Stomach (tissue), 9 donors: ENCODE data around the gene TSHZ1. TPM values are rescaled to one million over a fixed set of nuclear protein-coding genes. Genes with fewer than 3 reads are reported as not detected.

Source experiments
- DNase-seq, 2 donors: peaks; one replicate each; pipeline versions ENCODE4 v3.0.0 to v3.0.0-alpha.2; 2013 to 2019
- H3K27ac ChIP-seq, 5 donors: fragments of 200-600 bp in 4 of 5; sonication (generic) in 4 of 5; one replicate each; pipeline ENCODE4 v1.5.1; 2013 to 2019; ENCODE audit warnings: mild to moderate bottlenecking in 1 of 5, moderate library complexity in 1 of 5
- H3K27me3 ChIP-seq, 3 donors: fragments of 200-600 bp; sonication (generic); one replicate each; pipeline ENCODE4 v1.5.1; 2017 to 2019; ENCODE audit warnings: mixed run types in 1 of 3
- H3K36me3 ChIP-seq, 4 donors: fragments of 200-600 bp; sonication (generic); 1 replicate in 3 of 4; 2 replicates in 1 of 4; pipeline ENCODE4 v1.5.1; 2016 to 2019
- H3K4me1 ChIP-seq, 4 donors: fragments of 200-600 bp; sonication (generic); one replicate each; pipeline ENCODE4 v1.5.1; 2016 to 2019
- H3K4me3 ChIP-seq, 4 donors: fragments of 200-600 bp; sonication (generic) in 3 of 4; one replicate each; pipeline ENCODE4 v1.5.1; 2016 to 2019; ENCODE audit warnings: mild to moderate bottlenecking in 1 of 4
- H3K9me3 ChIP-seq, 4 donors: fragments of 200-600 bp; sonication (generic); one replicate each; pipeline ENCODE4 v1.5.1; 2016 to 2019
- EP300 ChIP-seq: sonication (generic); formaldehyde crosslinking; IDR thresholded peaks from one replicate; pipeline ENCODE4 v1.6.1; 2017; ENCODE audit warnings: antibody characterized with exemption
- POLR2A ChIP-seq, 4 donors: fragments of 450-650 bp; IDR thresholded peaks; one replicate each; pipeline ENCODE4 v1.6.1; 2016; ENCODE audit warnings: antibody characterized with exemption in 4 of 4, control low read depth in 2 of 4, mild to moderate bottlenecking in 1 of 4, moderate library complexity in 1 of 4
- POLR2AphosphoS5 ChIP-seq, 3 donors: sonication (generic); formaldehyde crosslinking; IDR thresholded peaks; one replicate each; pipeline ENCODE4 v1.6.1; 2016; ENCODE audit warnings: antibody characterized with exemption in 3 of 3
- WGBS, 5 donors: extraction: QIAGEN DNeasy Blood & Tissue Kit in 3 of 5; methylation state at CpG; one replicate each; pipeline versions ENCODE4 v1.1.5 to v1.1.7; 2013 to 2018; 5-methylcytosine and 5-hydroxymethylcytosine counted together
- intact Hi-C: fragments of 100-400 bp; cut with DNase I; formaldehyde crosslinking; loops from one replicate; pipeline ENCODE4 v1.15.1; 2023; ENCODE audit warnings: low total_unique reads
- polyA plus RNA-seq, 3 donors: library from polyadenylated mRNA; stranded (reverse); fragments of 200-250 nt; gene quantifications; one replicate each; pipeline ENCODE4 v1.2.3, GENCODE V29; 2013
- total RNA-seq, 5 donors: library from RNA; depleted of rRNA; stranded (reverse); fragments of >200 nt; gene quantifications; one replicate each; pipeline versions ENCODE4 v1.1.0 to v1.2.3, GENCODE V29; 2014 to 2016
- TF ChIP-seq, protein P1 (sequence below), 7 experiments: fragments of 450-650 bp in 4 of 7; fragments of 200-600 bp in 3 of 7; sonication (generic) in 3 of 7; IDR thresholded peaks; one replicate each; pipeline ENCODE4 v1.5.1; 2016 to 2019; ENCODE audit warnings: antibody characterized with exemption in 7 of 7, control low read depth in 2 of 7, mild to moderate bottlenecking in 1 of 7
- donor health status: healthy with polysubstance abuse.
- donor health status: Bipolar disorder and iron deficiency.
- donor health status: healthy.

Gene TSHZ1
- total and polyA plus RNA-seq, 8 donors: 4.2 to 21.0 (median 8.2) TPM

DNA sequence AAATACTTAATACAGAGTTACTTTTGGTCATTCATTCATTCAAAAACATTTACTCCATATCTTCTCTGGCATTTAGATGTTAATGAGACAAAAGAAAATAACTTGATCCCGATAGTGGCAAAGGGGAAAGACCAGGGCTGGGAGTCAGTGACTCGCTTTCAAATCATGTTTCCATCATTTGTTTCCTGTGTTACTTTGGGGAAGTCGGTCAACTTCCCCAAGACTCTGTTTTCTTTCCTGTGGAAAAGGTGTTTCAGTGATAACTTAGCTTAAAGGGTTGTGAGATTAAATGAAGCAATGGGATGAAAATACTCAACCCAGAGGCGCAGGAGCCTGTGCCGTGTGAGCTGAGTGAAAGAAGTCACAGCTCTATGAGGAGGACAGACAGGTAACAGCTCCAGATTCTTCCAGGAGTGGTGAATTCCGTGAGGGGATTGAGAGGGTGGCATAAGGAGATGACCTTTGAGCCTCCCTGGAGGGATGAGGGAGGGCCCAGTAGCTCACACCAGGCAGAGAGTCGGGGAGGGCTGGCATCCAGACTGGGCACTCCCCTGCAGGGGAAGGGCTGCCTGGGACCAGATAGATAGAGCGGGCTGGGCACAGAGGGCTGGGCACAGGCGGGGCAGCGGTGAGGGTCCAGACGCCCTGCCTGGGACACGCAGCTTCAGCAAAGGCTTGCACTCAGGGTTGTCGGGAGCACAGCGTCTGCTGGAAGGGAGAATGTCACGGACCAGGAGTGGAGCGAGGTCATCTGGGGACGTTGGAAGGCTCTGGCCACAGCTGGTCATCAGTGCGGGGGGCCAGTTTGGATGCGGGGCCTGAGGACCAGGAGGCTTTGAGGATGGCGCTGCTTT, 70.1 kb downstream of the TSHZ1 start:
- no peak for DNase-seq
- intact Hi-C loops: no loop called here
- H3K9me3 ChIP-seq: no peaks in the 10 kb centered on the region
- no peak for TF ChIP-seq EP300
- TF ChIP-seq POLR2A (IDR thresholded peaks at IDR 0.05): no peak
- TF ChIP-seq, protein P1, sequence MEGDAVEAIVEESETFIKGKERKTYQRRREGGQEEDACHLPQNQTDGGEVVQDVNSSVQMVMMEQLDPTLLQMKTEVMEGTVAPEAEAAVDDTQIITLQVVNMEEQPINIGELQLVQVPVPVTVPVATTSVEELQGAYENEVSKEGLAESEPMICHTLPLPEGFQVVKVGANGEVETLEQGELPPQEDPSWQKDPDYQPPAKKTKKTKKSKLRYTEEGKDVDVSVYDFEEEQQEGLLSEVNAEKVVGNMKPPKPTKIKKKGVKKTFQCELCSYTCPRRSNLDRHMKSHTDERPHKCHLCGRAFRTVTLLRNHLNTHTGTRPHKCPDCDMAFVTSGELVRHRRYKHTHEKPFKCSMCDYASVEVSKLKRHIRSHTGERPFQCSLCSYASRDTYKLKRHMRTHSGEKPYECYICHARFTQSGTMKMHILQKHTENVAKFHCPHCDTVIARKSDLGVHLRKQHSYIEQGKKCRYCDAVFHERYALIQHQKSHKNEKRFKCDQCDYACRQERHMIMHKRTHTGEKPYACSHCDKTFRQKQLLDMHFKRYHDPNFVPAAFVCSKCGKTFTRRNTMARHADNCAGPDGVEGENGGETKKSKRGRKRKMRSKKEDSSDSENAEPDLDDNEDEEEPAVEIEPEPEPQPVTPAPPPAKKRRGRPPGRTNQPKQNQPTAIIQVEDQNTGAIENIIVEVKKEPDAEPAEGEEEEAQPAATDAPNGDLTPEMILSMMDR (IDR thresholded peaks at IDR 0.05): no peak
- no peak for TF ChIP-seq POLR2AphosphoS5 (IDR thresholded peaks at IDR 0.05)
- WGBS, 5 donors: 71 to 82% (median 80%) methylated on average over 19 to 20 of the region's 20 CpGs
- H3K4me1 ChIP-seq: peaks cover 0 to 20% (median 10%) of the 10 kb centered on the region in 4 donors
- H3K36me3 ChIP-seq: peaks cover 0 to 21% (median 7%) of the 10 kb centered on the region in 4 donors
- H3K27ac ChIP-seq: peak overlapping the region in 2 of 5 donors; percentile 10 to 18
- H3K27me3 ChIP-seq: no peaks in the 10 kb centered on the region
- H3K4me3 ChIP-seq: no peak overlapping the region

DNA sequence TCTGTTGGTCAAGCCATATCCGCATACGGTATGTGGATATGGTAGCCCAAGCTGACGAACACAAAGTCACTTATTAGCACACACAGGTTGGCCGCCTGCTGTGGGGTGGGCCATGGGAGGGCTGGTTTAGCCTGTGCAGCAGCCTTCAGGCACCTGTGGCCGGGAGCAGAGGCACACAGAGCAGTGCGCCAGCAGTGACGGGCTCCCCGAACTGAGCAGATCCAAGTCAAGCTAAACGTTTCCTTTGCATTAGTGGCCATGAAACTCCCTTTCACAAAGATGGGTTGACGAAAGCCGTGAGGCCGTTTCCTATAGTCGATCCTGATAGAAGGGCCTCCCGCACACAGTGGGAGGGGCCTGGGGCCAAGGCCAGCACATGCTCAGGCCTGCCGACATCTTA, 72.1 kb downstream of the TSHZ1 start:
- peaks cover 18 to 42% (median 28%) of the 10 kb centered on the region in 4 donors for H3K36me3 ChIP-seq
- TF ChIP-seq POLR2A (IDR thresholded peaks at IDR 0.05): no peak
- 95 to 98% (median 96%) methylated on average over 7 to 15 of the region's 15 CpGs for WGBS, 5 donors
- no peak for DNase-seq
- no peak overlapping the region for H3K4me3 ChIP-seq
- H3K4me1 ChIP-seq: peaks cover 0 to 10% (median 6%) of the 10 kb centered on the region in 4 donors
- H3K27ac ChIP-seq: no peak overlapping the region
- no peaks in the 10 kb centered on the region for H3K9me3 ChIP-seq
- intact Hi-C loops: no loop called here
- no peaks in the 10 kb centered on the region for H3K27me3 ChIP-seq

DNA sequence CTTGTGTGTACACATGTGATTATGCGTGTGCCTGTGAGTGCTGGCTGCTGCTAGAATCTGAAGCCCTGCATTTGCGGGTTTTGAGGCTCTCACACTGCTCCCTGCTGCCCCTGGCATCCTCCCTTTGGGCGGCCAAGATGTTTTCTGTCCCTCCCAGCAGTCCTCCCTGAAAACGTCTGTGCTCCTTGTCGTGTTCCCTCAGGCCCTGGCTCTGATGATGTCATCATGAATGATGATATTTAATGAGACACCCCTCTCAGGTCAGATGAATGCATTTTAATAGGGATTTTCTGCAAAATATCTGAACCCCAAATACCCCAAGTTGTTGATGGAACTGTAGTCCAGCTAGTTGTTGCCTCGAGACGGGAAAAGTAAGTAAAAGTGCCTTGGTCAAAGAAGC, 73.1 kb downstream of the TSHZ1 start:
- Histone ChIP-seq H3K4me1 (peaks cover 0 to 10% (median 6%) of the 10 kb centered on the region in 4 donors), H3K4me3 (no peak overlapping the region), H3K27me3 (no peaks in the 10 kb centered on the region), H3K27ac (no peak overlapping the region), H3K9me3 (no peaks in the 10 kb centered on the region), H3K36me3 (peaks cover 22 to 50% (median 35%) of the 10 kb centered on the region in 4 donors)
- WGBS, 5 donors: 82 to 93% (median 90%) methylated on average over 7 of the region's 7 CpGs
- TF ChIP-seq EP300 (no peak), POLR2A (IDR thresholded peaks at IDR 0.05) (no peak), POLR2AphosphoS5 (IDR thresholded peaks at IDR 0.05) (no peak)
- TF ChIP-seq, protein P1 (IDR thresholded peaks at IDR 0.05): no peak
- DNase-seq: no peak
- intact Hi-C loops: no loop called here

DNA sequence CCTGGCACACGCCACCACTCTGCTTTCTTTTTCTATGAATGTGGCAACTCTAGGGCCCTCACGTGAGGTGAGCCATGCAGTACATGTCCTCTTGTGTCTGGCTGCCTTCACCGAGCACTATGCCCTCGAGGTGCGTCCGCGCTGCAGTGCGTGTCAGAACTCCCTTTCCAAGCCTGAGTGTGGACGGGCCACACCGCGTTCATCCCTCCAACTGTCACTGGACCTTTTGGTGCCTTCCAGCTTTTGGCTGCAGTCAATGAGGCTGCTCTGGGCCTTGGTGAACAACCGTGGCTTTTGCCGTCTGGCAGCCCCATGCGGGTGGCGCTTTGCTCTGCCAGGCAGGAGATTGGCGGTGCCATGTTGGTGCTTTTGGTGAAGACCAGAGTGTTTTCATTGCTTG, 74.0 kb downstream of the TSHZ1 start:
- intact Hi-C loops: no loop called here
- no peaks in the 10 kb centered on the region for H3K27me3 ChIP-seq
- H3K4me3 ChIP-seq: no peak overlapping the region
- peaks cover 22 to 50% (median 37%) of the 10 kb centered on the region in 4 donors for H3K36me3 ChIP-seq
- WGBS, 5 donors: 96 to 98% (median 97%) methylated on average over 11 to 16 of the region's 16 CpGs
- TF ChIP-seq, protein P1 (IDR thresholded peaks at IDR 0.05): no peak
- TF ChIP-seq POLR2A (IDR thresholded peaks at IDR 0.05) (no peak), POLR2AphosphoS5 (IDR thresholded peaks at IDR 0.05) (no peak), EP300 (no peak)
- no peak overlapping the region for H3K27ac ChIP-seq
- DNase-seq: no peak
- H3K9me3 ChIP-seq: no peaks in the 10 kb centered on the region
- peaks cover 0 to 10% (median 6%) of the 10 kb centered on the region in 4 donors for H3K4me1 ChIP-seq

DNA sequence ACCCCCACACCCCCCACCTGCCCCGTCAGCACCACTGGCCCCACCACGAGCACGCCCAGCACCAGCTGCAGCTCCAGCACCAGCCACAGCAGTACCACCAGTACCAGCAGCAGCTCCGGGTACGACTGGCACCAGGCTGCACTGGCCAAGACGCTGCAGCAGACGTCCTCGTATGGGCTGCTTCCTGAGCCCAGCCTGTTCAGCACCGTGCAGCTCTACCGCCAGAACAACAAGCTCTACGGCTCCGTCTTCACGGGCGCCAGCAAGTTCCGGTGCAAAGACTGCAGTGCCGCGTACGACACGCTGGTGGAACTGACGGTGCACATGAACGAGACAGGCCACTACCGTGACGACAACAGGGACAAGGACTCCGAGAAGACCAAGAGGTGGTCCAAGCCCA, 75.3 kb downstream of the TSHZ1 start:
- intact Hi-C loops: no loop called here
- no peak for TF ChIP-seq POLR2A (IDR thresholded peaks at IDR 0.05)
- TF ChIP-seq EP300: no peak
- TF ChIP-seq POLR2AphosphoS5 (IDR thresholded peaks at IDR 0.05): no peak
- TF ChIP-seq, protein P1 (IDR thresholded peaks at IDR 0.05): no peak
- H3K36me3 ChIP-seq: peaks cover 22 to 50% (median 37%) of the 10 kb centered on the region in 4 donors
- H3K27me3 ChIP-seq: no peaks in the 10 kb centered on the region
- no peak for DNase-seq
- no peak overlapping the region for H3K27ac ChIP-seq
- 96 to 98% (median 98%) methylated on average over 24 of the region's 24 CpGs for WGBS, 5 donors
- no peaks in the 10 kb centered on the region for H3K9me3 ChIP-seq
- no peak overlapping the region for H3K4me3 ChIP-seq
- H3K4me1 ChIP-seq: peaks cover 0 to 3% (median 2%) of the 10 kb centered on the region in 4 donors
